HAP-1 (cell line): ENCODE results near the gene CRTC3.
"Not testable (repeated sequence)": the region's sequence is repeated elsewhere in the genome, so short reads cannot be mapped to it uniquely, and the experiment has no call there.

Experiments
- DNase-seq, 2 experiments: peaks; one replicate each; pipeline ENCODE4 v3.0.0-alpha.2; 2016 to 2020; ENCODE audit warnings: low spot score in 2 of 2
- H3K27me3 ChIP-seq: fragments of 250-450 bp; sonication (Bioruptor Pico); 2 replicates; pipeline ENCODE4 v1.5.1; 2020; ENCODE audit warnings: low read depth, mild to moderate bottlenecking, moderate library complexity
- H3K36me3 ChIP-seq: fragments of 250-450 bp; sonication (Bioruptor Pico); replicated peaks from 2 replicates; pipeline ENCODE4 v1.5.1; 2020; ENCODE audit warnings: mild to moderate bottlenecking
- H3K4me1 ChIP-seq: fragments of 250-450 bp; sonication (Bioruptor Pico); 2 replicates; pipeline ENCODE4 v1.5.1; 2020; ENCODE audit warnings: mild to moderate bottlenecking
- H3K4me3 ChIP-seq: fragments of 250-450 bp; sonication (Bioruptor Pico); 2 replicates; pipeline ENCODE4 v1.5.1; 2020; ENCODE audit warnings: mild to moderate bottlenecking, moderate library complexity
- H3K9me3 ChIP-seq: fragments of 250-450 bp; sonication (Bioruptor Pico); 2 replicates; pipeline ENCODE4 v1.5.1; 2020; ENCODE audit warnings: mild to moderate bottlenecking, moderate library complexity
- in situ Hi-C: fragments of 300-500 bp; cut with MboI; formaldehyde crosslinking; loops from 3 replicates; pipeline ENCODE4 v1.14.3; 2020; ENCODE audit warnings: low sequenced_read_pairs, inconsistent platforms, mixed read lengths

The CRTC3 gene

GRCh38 chr15:90497912-90498311, 31.8 kb upstream of the CRTC3 start:
- H3K9me3 ChIP-seq, result no peaks in the 10 kb centered on the region
- no peaks in the 10 kb centered on the region for H3K4me1 ChIP-seq
- H3K4me3 ChIP-seq, result no peak overlapping the region
- peaks cover 58% of the 10 kb centered on the region for H3K36me3 ChIP-seq
- in situ Hi-C loops, result loop anchor here (25.0 kb wide), 1 partner anchor 389 kb away; the partner anchor contains the start of gene FES
- no peak for DNase-seq
- H3K27me3 ChIP-seq, result no peaks in the 10 kb centered on the region

GRCh38 chr15:90500171-90500570, 29.6 kb upstream of the CRTC3 start:
- in situ Hi-C loops, result no loop called here
- no peaks in the 10 kb centered on the region for H3K27me3 ChIP-seq
- no peak overlapping the region for H3K4me3 ChIP-seq
- no peak for DNase-seq
- H3K36me3 ChIP-seq, result peaks cover 40% of the 10 kb centered on the region
- no peaks in the 10 kb centered on the region for H3K4me1 ChIP-seq
- no peaks in the 10 kb centered on the region for H3K9me3 ChIP-seq

GRCh38 chr15:90501898-90502297, 27.8 kb upstream of the CRTC3 start:
- in situ Hi-C loops, result no loop called here
- H3K27me3 ChIP-seq, result no peaks in the 10 kb centered on the region
- no peaks in the 10 kb centered on the region for H3K9me3 ChIP-seq
- no peak for DNase-seq
- no peak overlapping the region for H3K4me3 ChIP-seq
- peaks cover 39% of the 10 kb centered on the region for H3K36me3 ChIP-seq
- H3K4me1 ChIP-seq, result no peaks in the 10 kb centered on the region

- DNase-seq, H3K4me1 ChIP-seq, H3K9me3 ChIP-seq, H3K27me3 ChIP-seq, H3K36me3 ChIP-seq, H3K4me3 ChIP-seq, in situ Hi-C loops: not testable (repeated sequence)
These were observed 18.9 kb upstream of the CRTC3 start for GRCh38 chr15:90510781-90511180.

GRCh38 chr15:90511211-90511618, 18.5 kb upstream of the CRTC3 start:
- H3K27me3 ChIP-seq, H3K4me3 ChIP-seq, H3K36me3 ChIP-seq, H3K9me3 ChIP-seq, in situ Hi-C loops, DNase-seq, H3K4me1 ChIP-seq: not testable (repeated sequence)

GRCh38 chr15:90512276-90512675, 17.4 kb upstream of the CRTC3 start:
- no peaks in the 10 kb centered on the region for H3K27me3 ChIP-seq
- H3K4me1 ChIP-seq, result no peaks in the 10 kb centered on the region
- in situ Hi-C loops, result no loop called here
- no peak for DNase-seq
- no peaks in the 10 kb centered on the region for H3K9me3 ChIP-seq
- H3K4me3 ChIP-seq, result no peak overlapping the region
- no peaks in the 10 kb centered on the region for H3K36me3 ChIP-seq

- no peaks in the 10 kb centered on the region for H3K9me3 ChIP-seq
- no peak overlapping the region for H3K4me3 ChIP-seq
- in situ Hi-C loops, result no loop called here
- no peaks in the 10 kb centered on the region for H3K27me3 ChIP-seq
- H3K36me3 ChIP-seq, result no peaks in the 10 kb centered on the region
- DNase-seq, result no peak
- H3K4me1 ChIP-seq, result no peaks in the 10 kb centered on the region
These were observed 16.7 kb upstream of the CRTC3 start for GRCh38 chr15:90512981-90513380.

GRCh38 chr15:90513448-90513847, 16.3 kb upstream of the CRTC3 start:
- Histone ChIP-seq H3K4me3 (no peak overlapping the region), H3K27me3 (no peaks in the 10 kb centered on the region), H3K36me3 (no peaks in the 10 kb centered on the region), H3K9me3 (no peaks in the 10 kb centered on the region), H3K4me1 (no peaks in the 10 kb centered on the region)
- DNase-seq, result peak; percentile 8 to 13
- in situ Hi-C loops, result no loop called here

- H3K4me1 ChIP-seq, in situ Hi-C loops, H3K27me3 ChIP-seq, DNase-seq, H3K9me3 ChIP-seq, H3K36me3 ChIP-seq, H3K4me3 ChIP-seq: not testable (repeated sequence)
These were observed 15.8 kb upstream of the CRTC3 start for GRCh38 chr15:90513893-90514292.

GRCh38 chr15:90519688-90520087, 10.0 kb upstream of the CRTC3 start:
- in situ Hi-C loops, result no loop called here
- Histone ChIP-seq H3K27me3 (no peaks in the 10 kb centered on the region), H3K4me3 (no peak overlapping the region), H3K36me3 (no peaks in the 10 kb centered on the region), H3K9me3 (no peaks in the 10 kb centered on the region), H3K4me1 (no peaks in the 10 kb centered on the region)
- no peak for DNase-seq

GRCh38 chr15:90520365-90520764, 9.4 kb upstream of the CRTC3 start:
- Histone ChIP-seq H3K9me3 (no peaks in the 10 kb centered on the region), H3K4me1 (no peaks in the 10 kb centered on the region), H3K36me3 (no peaks in the 10 kb centered on the region), H3K4me3 (no peak overlapping the region), H3K27me3 (no peaks in the 10 kb centered on the region)
- no peak for DNase-seq
- in situ Hi-C loops, result no loop called here

- Histone ChIP-seq H3K9me3 (no peaks in the 10 kb centered on the region), H3K4me1 (no peaks in the 10 kb centered on the region), H3K27me3 (no peaks in the 10 kb centered on the region), H3K36me3 (no peaks in the 10 kb centered on the region), H3K4me3 (no peak overlapping the region)
- in situ Hi-C loops, result no loop called here
- DNase-seq, result no peak
These were observed 6.3 kb upstream of the CRTC3 start for GRCh38 chr15:90523373-90523772.

GRCh38 chr15:90524018-90524803, 5.5 kb upstream of the CRTC3 start:
- H3K4me1 ChIP-seq, H3K4me3 ChIP-seq, H3K9me3 ChIP-seq, DNase-seq, H3K27me3 ChIP-seq, in situ Hi-C loops, H3K36me3 ChIP-seq: not testable (repeated sequence)

- no peak for DNase-seq
- Histone ChIP-seq H3K36me3 (no peaks in the 10 kb centered on the region), H3K27me3 (no peaks in the 10 kb centered on the region), H3K9me3 (no peaks in the 10 kb centered on the region), H3K4me1 (peaks cover 20% of the 10 kb centered on the region), H3K4me3 (peak overlapping the region; percentile 67)
- in situ Hi-C loops, result no loop called here
These were observed 732 bp upstream of the CRTC3 start for GRCh38 chr15:90529011-90529370.
